Brain pericyte (primary cell): ENCODE results near the gene CCDC127.
A peak's percentile ranks its signal among the peaks of the same experiment; 100 is the strongest.

Source experiments
- DNase-seq: peaks from one replicate; pipeline ENCODE4 v3.0.0-alpha.2; 2012; ENCODE audit warnings: low read depth, low spot score

Gene CCDC127

GRCh38 chr5:190366-191035 lies 27.5 kb downstream of the CCDC127 start:
- DNase-seq = no peak

- no peak for DNase-seq
Observed at GRCh38 chr5:189976-190365, 28.0 kb downstream of the CCDC127 start.

GRCh38 chr5:189486-189885 lies 28.5 kb downstream of the CCDC127 start:
- no peak for DNase-seq

- DNase-seq = peak; percentile 41
Observed at GRCh38 chr5:188488-189481, 29.2 kb downstream of the CCDC127 start.

- no peak for DNase-seq
Observed at GRCh38 chr5:187617-188451, 30.1 kb downstream of the CCDC127 start.

GRCh38 chr5:187042-187431 lies 30.9 kb downstream of the CCDC127 start:
- no peak for DNase-seq

GRCh38 chr5:186091-187041 lies 31.6 kb downstream of the CCDC127 start:
- DNase-seq = no peak

GRCh38 chr5:185095-186070 lies 32.6 kb downstream of the CCDC127 start:
- DNase-seq = no peak

- no peak for DNase-seq
Observed at GRCh38 chr5:184471-184870, 33.5 kb downstream of the CCDC127 start.

GRCh38 chr5:182126-182525 lies 35.8 kb downstream of the CCDC127 start:
- no peak for DNase-seq

GRCh38 chr5:181566-181965 lies 36.4 kb downstream of the CCDC127 start:
- DNase-seq = no peak

- no peak for DNase-seq
Observed at GRCh38 chr5:181160-181559, 36.8 kb downstream of the CCDC127 start.

GRCh38 chr5:180286-180918 lies 37.6 kb downstream of the CCDC127 start:
- DNase-seq = no peak

GRCh38 chr5:179401-179800 lies 38.6 kb downstream of the CCDC127 start:
- DNase-seq = no peak

- no peak for DNase-seq
Observed at GRCh38 chr5:178110-178509, 39.8 kb downstream of the CCDC127 start.

- no peak for DNase-seq
Observed at GRCh38 chr5:176296-176823, 41.6 kb downstream of the CCDC127 start.

- no peak for DNase-seq
Observed at GRCh38 chr5:174876-175465, 43.0 kb downstream of the CCDC127 start.

- no peak for DNase-seq
Observed at GRCh38 chr5:174291-174600, 43.7 kb downstream of the CCDC127 start.
